ENCODE results near the gene FOSL2. TPM values are rescaled to one million over a fixed set of nuclear protein-coding genes. Genes with fewer than 3 reads are reported as not detected.

The FOSL2 gene
- total RNA-seq, 1 experiment from 2014 or later, result 141 TPM

DNA sequence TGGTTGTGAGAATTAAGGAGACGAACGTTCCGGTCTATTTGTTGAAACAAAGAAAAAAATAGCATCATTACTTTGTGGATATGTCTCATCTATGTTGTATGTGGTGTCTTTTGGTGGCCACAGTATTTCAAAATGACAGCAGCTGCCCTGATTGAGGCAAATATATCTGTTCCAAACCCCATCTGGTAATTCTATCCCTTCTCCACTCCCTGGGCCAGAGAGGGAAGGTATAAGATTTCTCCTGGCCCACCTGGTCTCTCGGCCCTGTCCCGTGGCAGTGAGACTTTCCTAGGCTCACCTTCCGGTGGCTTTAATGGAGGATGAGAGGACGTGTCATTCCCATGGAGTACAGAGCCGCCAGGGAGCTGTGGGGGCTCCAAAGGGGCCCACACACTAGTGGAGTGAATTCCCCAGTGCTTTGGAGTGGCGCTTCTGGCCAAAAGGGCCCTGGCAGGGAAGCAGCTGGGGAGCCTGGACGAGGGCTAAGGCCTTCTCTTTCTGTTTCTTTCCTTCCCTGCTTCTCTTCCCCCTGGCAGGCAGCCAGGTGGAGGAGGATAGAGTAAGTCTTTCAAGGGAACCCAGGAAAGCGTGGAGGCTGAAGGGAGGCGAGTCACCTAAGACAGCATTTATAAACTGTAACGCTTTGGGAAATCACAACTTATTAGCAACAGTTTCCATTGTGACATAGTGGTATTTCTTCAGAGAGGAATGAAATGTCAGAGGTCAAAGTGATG is 5.6 kb downstream of the FOSL2 start:
- no TSS peak for BruUV-seq (replicated peaks)
- ChIA-PET POLR2A (interaction anchor here (0.6 to 6.0 kb wide), 6 partner anchors 10 to 378 kb away, joined by 3 to 53 read pairs (median 3); no protein-coding TSS in a partner anchor), CTCF (interaction anchor here (0.7 to 1.9 kb wide), 2 partner anchors 669 to 694 kb away, joined by 3 to 4 read pairs; no protein-coding TSS in a partner anchor)
- intact Hi-C loops (cut with micrococcal nuclease), result loop anchor here (5.0 to 10.0 kb wide), 2 partner anchors 313 to 626 kb away; partner anchors contain the start of gene MRPL33
- Mint-ChIP-seq H3K4me3 (ENCODE audit: unreplicated experiment) (no peak overlapping the region), H3K27me3 (ENCODE audit: insufficient read depth, unreplicated experiment) (no peaks in the 10 kb centered on the region), H3K36me3 (ENCODE audit: insufficient read depth, unreplicated experiment) (peaks cover 3% of the 10 kb centered on the region), H3K4me1 (ENCODE audit: insufficient read depth, unreplicated experiment) (peaks cover 43% of the 10 kb centered on the region), H3K9me3 (ENCODE audit: unreplicated experiment) (no peaks in the 10 kb centered on the region), H3K27ac (ENCODE audit: low read depth, unreplicated experiment) (no peak overlapping the region)
- TF ChIP-seq, protein P1, sequence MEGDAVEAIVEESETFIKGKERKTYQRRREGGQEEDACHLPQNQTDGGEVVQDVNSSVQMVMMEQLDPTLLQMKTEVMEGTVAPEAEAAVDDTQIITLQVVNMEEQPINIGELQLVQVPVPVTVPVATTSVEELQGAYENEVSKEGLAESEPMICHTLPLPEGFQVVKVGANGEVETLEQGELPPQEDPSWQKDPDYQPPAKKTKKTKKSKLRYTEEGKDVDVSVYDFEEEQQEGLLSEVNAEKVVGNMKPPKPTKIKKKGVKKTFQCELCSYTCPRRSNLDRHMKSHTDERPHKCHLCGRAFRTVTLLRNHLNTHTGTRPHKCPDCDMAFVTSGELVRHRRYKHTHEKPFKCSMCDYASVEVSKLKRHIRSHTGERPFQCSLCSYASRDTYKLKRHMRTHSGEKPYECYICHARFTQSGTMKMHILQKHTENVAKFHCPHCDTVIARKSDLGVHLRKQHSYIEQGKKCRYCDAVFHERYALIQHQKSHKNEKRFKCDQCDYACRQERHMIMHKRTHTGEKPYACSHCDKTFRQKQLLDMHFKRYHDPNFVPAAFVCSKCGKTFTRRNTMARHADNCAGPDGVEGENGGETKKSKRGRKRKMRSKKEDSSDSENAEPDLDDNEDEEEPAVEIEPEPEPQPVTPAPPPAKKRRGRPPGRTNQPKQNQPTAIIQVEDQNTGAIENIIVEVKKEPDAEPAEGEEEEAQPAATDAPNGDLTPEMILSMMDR (IDR thresholded peaks at IDR 0.05; ENCODE audit: unreplicated experiment), result no peak
- peak; percentile 76 for DNase-seq (ENCODE audit: unreplicated experiment)

GRCh38 chr2:28399289-28399688 is 6.6 kb downstream of the FOSL2 start:
- TF ChIP-seq, protein P1 (IDR thresholded peaks at IDR 0.05; ENCODE audit: unreplicated experiment), result no peak
- intact Hi-C loops (cut with micrococcal nuclease), result loop anchor here (5.0 to 10.0 kb wide), 2 partner anchors 314 to 627 kb away; partner anchors contain the start of gene MRPL33
- CTCF ChIA-PET, result interaction anchor here (1.5 to 1.9 kb wide), 2 partner anchors 54 to 695 kb away, joined by 3 to 4 read pairs; no protein-coding TSS in a partner anchor

DNA sequence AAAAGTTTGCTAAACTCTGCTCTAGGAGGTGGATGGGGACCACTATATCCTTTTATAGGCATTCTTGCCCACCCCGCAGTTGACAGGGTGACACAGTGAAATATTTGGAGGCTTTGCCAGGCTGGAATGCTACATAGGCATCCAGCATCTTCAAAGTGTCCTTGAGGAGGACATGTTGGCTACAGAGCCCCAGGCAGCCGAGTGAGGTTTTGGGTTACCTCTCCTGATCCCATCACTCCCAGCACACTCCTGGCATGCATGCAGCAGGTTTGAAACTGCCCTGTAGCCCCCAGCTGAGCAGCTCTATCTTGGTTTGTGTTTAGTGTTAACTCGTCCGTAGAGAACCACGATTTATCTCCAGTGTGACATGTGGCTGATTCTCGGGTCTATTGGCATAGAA is 7.3 kb downstream of the FOSL2 start:
- Mint-ChIP-seq H3K36me3 (ENCODE audit: insufficient read depth, unreplicated experiment) (no peaks in the 10 kb centered on the region), H3K9me3 (ENCODE audit: unreplicated experiment) (no peaks in the 10 kb centered on the region), H3K4me3 (ENCODE audit: unreplicated experiment) (no peak overlapping the region), H3K4me1 (ENCODE audit: insufficient read depth, unreplicated experiment) (peaks cover 49% of the 10 kb centered on the region), H3K27ac (ENCODE audit: low read depth, unreplicated experiment) (peak overlapping the region; percentile 25), H3K27me3 (ENCODE audit: insufficient read depth, unreplicated experiment) (no peaks in the 10 kb centered on the region)
- no peak for DNase-seq (ENCODE audit: unreplicated experiment)
- intact Hi-C loops (cut with micrococcal nuclease), result loop anchor here (5.0 to 10.0 kb wide), 2 partner anchors 315 to 628 kb away; partner anchors contain the start of gene MRPL33
- no TSS peak for BruUV-seq (replicated peaks)
- POLR2A ChIA-PET, result interaction anchor here (0.8 to 6.0 kb wide), 8 partner anchors 8 to 511 kb away, joined by 3 to 53 read pairs (median 6); partner anchors contain the start of gene FOSL2
- CTCF ChIA-PET, result interaction anchor here (0.6 to 1.9 kb wide), 5 partner anchors 53 to 697 kb away, joined by 3 to 4 read pairs (median 3); no protein-coding TSS in a partner anchor
- TF ChIP-seq, protein P1 (IDR thresholded peaks at IDR 0.05; ENCODE audit: unreplicated experiment), result no peak

More at GRCh38 chr2:28399289-28399688, 6.6 kb downstream of the FOSL2 start:
- Mint-ChIP-seq H3K4me1 (ENCODE audit: insufficient read depth, unreplicated experiment) (peaks cover 49% of the 10 kb centered on the region), H3K36me3 (ENCODE audit: insufficient read depth, unreplicated experiment) (no peaks in the 10 kb centered on the region), H3K27me3 (ENCODE audit: insufficient read depth, unreplicated experiment) (no peaks in the 10 kb centered on the region), H3K9me3 (ENCODE audit: unreplicated experiment) (no peaks in the 10 kb centered on the region), H3K4me3 (ENCODE audit: unreplicated experiment) (no peak overlapping the region), H3K27ac (ENCODE audit: low read depth, unreplicated experiment) (no peak overlapping the region)
- no TSS peak for BruUV-seq (replicated peaks)
- no peak for DNase-seq (ENCODE audit: unreplicated experiment)
- POLR2A ChIA-PET, result interaction anchor here (0.6 to 6.0 kb wide), 4 partner anchors 9 to 1186 kb away, joined by 3 to 53 read pairs (median 4); no protein-coding TSS in a partner anchor

DNA sequence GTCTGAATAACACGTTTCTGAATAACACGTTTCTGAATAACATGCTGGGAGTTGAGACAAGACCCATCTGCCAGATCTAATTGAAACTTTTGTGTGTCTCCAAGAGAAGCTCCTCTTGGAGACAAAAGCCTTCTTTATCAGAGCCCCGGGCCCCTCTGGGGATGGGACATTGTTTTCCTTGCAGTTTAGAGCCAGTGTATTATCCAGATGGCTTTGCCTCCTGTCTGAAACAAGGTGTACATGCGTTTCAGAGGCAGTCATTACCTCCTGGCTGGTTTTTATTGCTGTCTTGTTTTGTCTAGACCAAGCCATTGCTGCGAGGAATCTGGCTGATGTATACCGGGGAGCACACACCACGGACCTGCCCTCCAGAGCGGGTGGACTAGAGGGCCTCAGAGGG is 7.8 kb downstream of the FOSL2 start:
- Mint-ChIP-seq H3K27ac (ENCODE audit: low read depth, unreplicated experiment) (peak overlapping the region; percentile 25), H3K4me3 (ENCODE audit: unreplicated experiment) (no peak overlapping the region), H3K9me3 (ENCODE audit: unreplicated experiment) (no peaks in the 10 kb centered on the region), H3K4me1 (ENCODE audit: insufficient read depth, unreplicated experiment) (peaks cover 49% of the 10 kb centered on the region), H3K36me3 (ENCODE audit: insufficient read depth, unreplicated experiment) (no peaks in the 10 kb centered on the region), H3K27me3 (ENCODE audit: insufficient read depth, unreplicated experiment) (no peaks in the 10 kb centered on the region)
- no peak for DNase-seq (ENCODE audit: unreplicated experiment)
- ChIA-PET CTCF (interaction anchor here (0.7 to 1.5 kb wide), 5 partner anchors 52 to 697 kb away, joined by 3 to 4 read pairs (median 3); no protein-coding TSS in a partner anchor), POLR2A (interaction anchor here (0.8 to 5.2 kb wide), 17 partner anchors 9 to 689 kb away, joined by 3 to 42 read pairs (median 5); partner anchors contain the start of gene FOSL2)
- BruUV-seq (replicated peaks), result no TSS peak
- intact Hi-C loops (cut with micrococcal nuclease), result no loop called here
- TF ChIP-seq, protein P1 (IDR thresholded peaks at IDR 0.05; ENCODE audit: unreplicated experiment), result no peak

Data from MCF 10A (cell line).